WERI-Rb-1 (cell line): ENCODE measurements around the gene DMKN.
A peak's percentile ranks its signal among the peaks of the same experiment; 100 is the strongest.

ENCODE experiments used
- DNase-seq: peaks from one replicate; pipeline ENCODE4 v3.0.0-alpha.2; 2020
- H3K27ac ChIP-seq: fragments of 250-450 bp; sonication (Bioruptor Pico); 2 replicates; pipeline ENCODE4 v1.5.1; 2020; ENCODE audit warnings: mild to moderate bottlenecking, moderate library complexity
- H3K27me3 ChIP-seq: fragments of 250-450 bp; sonication (Bioruptor Pico); 2 replicates; pipeline ENCODE4 v1.5.1; 2021; ENCODE audit warnings: mild to moderate bottlenecking, low read depth, moderate library complexity; ENCODE audit not compliant: insufficient read depth, severe bottlenecking
- H3K36me3 ChIP-seq: fragments of 250-450 bp; sonication (Bioruptor Pico); 2 replicates; pipeline ENCODE4 v1.5.1; 2020; ENCODE audit warnings: mild to moderate bottlenecking, moderate library complexity
- H3K4me3 ChIP-seq: 2 replicates; pipeline ENCODE4 v1.5.1; 2011; ENCODE audit warnings: low read depth, mild to moderate bottlenecking, control low read depth, low read length
- H3K9me3 ChIP-seq: fragments of 250-450 bp; sonication (Bioruptor Pico); 2 replicates; pipeline ENCODE4 v1.5.1; 2021; ENCODE audit warnings: mild to moderate bottlenecking, moderate library complexity; ENCODE audit not compliant: severe bottlenecking
- TF ChIP-seq, protein P1 (sequence below): IDR thresholded peaks from 2 replicates; pipeline ENCODE4 v1.5.1; 2011; ENCODE audit warnings: low read depth, mild to moderate bottlenecking, control low read depth, inconsistent platforms, low read length

DMKN gene

DNA sequence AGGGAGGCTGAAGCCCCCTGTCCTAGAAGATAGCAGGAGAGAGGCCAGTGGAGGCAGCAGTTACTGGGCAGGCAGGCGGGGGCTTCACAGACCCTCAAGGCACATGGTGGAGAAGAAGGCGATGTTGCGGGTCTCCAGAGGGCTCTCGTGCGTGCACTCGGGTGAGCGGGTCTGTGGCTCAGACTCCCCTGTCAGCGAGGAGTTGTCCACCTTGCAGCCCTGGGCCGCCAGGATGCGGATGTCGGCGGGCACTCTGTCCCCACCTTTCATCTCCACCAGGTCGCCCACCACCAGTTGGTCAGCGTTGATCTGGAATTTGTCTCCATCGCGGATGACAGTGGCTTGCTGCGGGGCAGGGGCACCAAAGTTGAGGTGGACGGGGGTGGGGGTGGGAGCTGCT, 46.8 kb upstream of the DMKN start:
- no peaks in the 10 kb centered on the region for H3K36me3 ChIP-seq
- H3K27ac ChIP-seq: no peak overlapping the region
- TF ChIP-seq, protein P1, sequence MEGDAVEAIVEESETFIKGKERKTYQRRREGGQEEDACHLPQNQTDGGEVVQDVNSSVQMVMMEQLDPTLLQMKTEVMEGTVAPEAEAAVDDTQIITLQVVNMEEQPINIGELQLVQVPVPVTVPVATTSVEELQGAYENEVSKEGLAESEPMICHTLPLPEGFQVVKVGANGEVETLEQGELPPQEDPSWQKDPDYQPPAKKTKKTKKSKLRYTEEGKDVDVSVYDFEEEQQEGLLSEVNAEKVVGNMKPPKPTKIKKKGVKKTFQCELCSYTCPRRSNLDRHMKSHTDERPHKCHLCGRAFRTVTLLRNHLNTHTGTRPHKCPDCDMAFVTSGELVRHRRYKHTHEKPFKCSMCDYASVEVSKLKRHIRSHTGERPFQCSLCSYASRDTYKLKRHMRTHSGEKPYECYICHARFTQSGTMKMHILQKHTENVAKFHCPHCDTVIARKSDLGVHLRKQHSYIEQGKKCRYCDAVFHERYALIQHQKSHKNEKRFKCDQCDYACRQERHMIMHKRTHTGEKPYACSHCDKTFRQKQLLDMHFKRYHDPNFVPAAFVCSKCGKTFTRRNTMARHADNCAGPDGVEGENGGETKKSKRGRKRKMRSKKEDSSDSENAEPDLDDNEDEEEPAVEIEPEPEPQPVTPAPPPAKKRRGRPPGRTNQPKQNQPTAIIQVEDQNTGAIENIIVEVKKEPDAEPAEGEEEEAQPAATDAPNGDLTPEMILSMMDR: no peak
- H3K4me3 ChIP-seq: no peak overlapping the region
- peaks cover 3% of the 10 kb centered on the region for H3K9me3 ChIP-seq
- no peak for DNase-seq
- H3K27me3 ChIP-seq: no peaks in the 10 kb centered on the region

DNA sequence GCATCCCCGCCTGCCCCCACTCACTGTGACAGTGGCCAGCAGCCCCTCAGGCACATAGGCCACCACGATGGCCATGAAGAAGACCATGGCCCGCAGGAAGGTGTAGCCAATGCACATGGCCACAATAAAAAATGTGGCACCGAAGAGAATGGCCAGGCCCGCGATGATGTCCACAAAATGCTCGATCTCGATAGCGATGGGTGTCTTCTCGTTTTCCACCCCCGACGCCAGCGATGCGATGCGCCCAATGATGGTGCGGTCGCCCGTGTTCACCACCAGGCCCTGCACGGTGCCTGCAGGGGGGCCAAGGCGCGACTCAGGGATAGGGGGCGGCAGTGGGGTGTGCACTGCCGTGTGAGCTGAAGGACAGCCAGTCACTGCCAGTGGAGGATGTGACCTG, 46.3 kb upstream of the DMKN start:
- Histone ChIP-seq H3K4me3 (no peak overlapping the region), H3K27me3 (no peaks in the 10 kb centered on the region), H3K27ac (no peak overlapping the region), H3K9me3 (peaks cover 3% of the 10 kb centered on the region), H3K36me3 (no peaks in the 10 kb centered on the region)
- no peak for DNase-seq
- TF ChIP-seq, protein P1: no peak

DNA sequence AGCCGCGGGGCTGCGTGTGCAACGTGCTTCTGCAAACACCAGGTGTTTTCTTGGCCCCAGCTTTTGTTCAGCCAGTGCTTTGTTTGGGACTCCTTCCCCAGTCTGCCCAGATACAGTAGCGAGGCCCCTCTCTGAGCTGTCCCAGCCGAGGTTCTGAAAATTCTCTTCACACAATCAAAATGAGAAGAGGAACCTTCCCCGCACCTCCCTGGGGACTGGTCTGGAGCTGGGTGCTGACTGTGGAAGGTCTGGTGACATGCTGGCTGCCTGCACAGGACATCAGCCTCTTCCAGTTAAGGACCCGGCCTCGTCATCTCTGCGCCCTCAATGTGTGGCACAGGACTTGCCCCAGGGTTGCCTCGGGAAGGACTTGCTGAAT, 45.8 kb upstream of the DMKN start:
- no peak overlapping the region for H3K27ac ChIP-seq
- no peaks in the 10 kb centered on the region for H3K36me3 ChIP-seq
- no peak for DNase-seq
- no peaks in the 10 kb centered on the region for H3K27me3 ChIP-seq
- H3K9me3 ChIP-seq: peaks cover 3% of the 10 kb centered on the region
- H3K4me3 ChIP-seq: no peak overlapping the region
- TF ChIP-seq, protein P1: no peak

DNA sequence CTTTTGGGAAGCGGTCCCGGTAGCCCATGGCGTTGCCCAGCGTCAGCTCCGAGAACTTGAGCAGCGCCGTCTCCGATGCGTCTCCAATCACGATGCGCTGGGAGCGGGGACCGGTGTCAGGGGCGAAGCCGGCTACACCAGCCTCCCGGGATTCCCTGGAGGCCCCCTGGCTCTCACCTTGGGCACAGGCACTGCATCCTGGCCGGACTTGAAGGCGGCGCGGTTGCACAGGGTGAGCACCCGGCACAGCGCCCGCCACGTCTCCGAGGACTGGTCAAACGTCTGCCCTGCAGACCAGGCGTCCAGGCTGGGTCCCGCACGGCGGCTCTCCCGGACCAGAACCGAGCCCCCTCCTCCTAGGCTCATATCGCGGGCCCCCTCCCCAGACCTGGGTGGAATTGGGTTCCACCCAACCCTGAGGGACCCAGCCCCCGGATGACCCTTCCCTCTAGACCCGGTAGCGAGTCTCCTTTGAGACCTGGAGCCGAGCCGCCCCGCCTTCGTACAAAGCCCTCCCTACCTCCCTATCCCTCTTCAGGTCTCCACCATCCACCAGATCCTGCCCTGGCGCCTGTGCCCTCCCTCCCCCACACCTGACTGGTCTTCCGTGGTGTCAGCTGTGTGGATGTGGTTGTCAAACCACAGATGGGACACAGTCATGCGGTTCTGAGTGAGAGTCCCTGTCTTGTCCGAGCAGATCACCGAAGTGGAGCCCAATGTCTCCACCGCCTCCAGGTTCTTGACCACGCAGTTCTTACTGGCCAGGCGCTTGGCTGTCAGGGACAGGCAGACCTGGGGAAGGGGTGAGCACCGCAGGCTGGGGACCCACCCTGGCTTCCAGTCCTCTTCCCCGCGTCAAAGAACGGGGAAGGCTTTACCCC, 45.2 kb upstream of the DMKN start:
- H3K4me3 ChIP-seq: peak overlapping the region; percentile 48; the same call in 1 of the 2 replicates
- no peaks in the 10 kb centered on the region for H3K27me3 ChIP-seq

DNA sequence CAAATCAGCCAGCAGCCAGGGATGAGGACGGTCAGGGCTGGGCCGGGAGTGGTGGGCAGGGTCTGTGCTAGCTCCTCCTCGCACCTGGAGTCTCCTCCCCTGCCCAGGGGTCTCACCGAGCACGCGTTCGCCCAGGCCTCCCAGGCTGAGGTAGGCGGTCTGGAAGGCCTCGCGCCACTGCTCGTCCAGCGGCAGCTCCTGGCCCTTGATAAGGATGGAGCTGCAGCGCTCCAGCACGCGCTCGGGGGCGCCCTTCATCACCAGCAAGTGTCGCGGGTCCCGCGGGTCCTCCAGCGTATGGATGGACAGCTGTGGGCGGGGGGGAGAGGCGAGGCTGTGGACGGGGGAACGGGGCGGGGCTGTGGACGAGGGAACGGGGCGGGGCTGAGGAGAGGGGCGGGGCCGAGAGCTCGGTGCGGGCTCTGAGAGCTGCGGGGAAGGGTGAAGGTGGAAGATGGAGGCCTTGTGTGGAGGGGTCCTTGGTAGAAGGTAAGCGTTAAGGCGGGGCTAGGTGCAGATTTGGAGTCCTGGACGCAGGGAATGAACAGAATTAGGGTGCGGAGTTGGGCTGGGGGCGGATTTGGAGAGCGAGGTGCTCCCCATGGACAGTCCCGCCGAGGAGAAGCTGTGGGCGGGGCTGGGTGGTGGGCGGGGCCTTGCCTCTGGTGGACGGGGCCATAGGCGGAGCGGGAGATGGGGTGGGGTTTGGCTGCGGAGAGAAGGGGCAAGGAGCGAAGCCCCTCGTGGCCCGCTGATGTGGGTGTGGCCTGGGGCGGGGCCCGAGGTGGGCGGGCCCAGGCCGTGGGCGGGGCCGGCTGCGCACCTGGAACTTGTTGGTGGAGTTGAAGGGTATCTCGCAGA, 44.3 kb upstream of the DMKN start:
- peak; percentile 93 for DNase-seq
- Histone ChIP-seq H3K36me3 (no peaks in the 10 kb centered on the region), H3K4me3 (peak overlapping the region; percentile 48)

More for the DNA sequence above, 45.2 kb upstream of the DMKN start:
- H3K36me3 ChIP-seq: no peaks in the 10 kb centered on the region
- H3K27ac ChIP-seq: no peak overlapping the region
- H3K9me3 ChIP-seq: peaks cover 3% of the 10 kb centered on the region
- TF ChIP-seq, protein P1: no peak
- DNase-seq: no peak

More for the DNA sequence above, 44.3 kb upstream of the DMKN start:
- no peak overlapping the region for H3K27ac ChIP-seq
- H3K9me3 ChIP-seq: peaks cover 3% of the 10 kb centered on the region
- TF ChIP-seq, protein P1: peak; percentile 44
- no peaks in the 10 kb centered on the region for H3K27me3 ChIP-seq
